ENCODE results near the gene CDADC1. TPM values are rescaled to one million over a fixed set of nuclear protein-coding genes. Genes with fewer than 3 reads are reported as not detected.
A peak's percentile ranks its signal among the peaks of the same experiment; 100 is the strongest.

The CDADC1 gene
- total and polyA plus RNA-seq, 11 donors = 2.8 to 10.8 (median 10.2) TPM

GRCh38 chr13:49238621-49239020 is 9.1 kb upstream of the CDADC1 start:
- no peaks in the 10 kb centered on the region for H3K4me1 ChIP-seq
- H3K9me3 ChIP-seq = no peaks in the 10 kb centered on the region
- no peak overlapping the region for H3K27ac ChIP-seq
- H3K36me3 ChIP-seq = no peaks in the 10 kb centered on the region
- intact Hi-C loops (cut with DNase I) = no loop called here
- DNase-seq = no peak
- TF ChIP-seq POLR2A (IDR thresholded peaks at IDR 0.05) (no peak), CTCF (IDR thresholded peaks at IDR 0.05) (no peak)
- no peak for ATAC-seq
- H3K27me3 ChIP-seq = no peaks in the 10 kb centered on the region
- WGBS, 4 donors = 95 to 98% (median 97%) methylated on average over 2 of the region's 2 CpGs
- H3K4me3 ChIP-seq = no peak overlapping the region

GRCh38 chr13:49240017-49240416 is 7.7 kb upstream of the CDADC1 start:
- DNase-seq = no peak
- Histone ChIP-seq H3K9me3 (no peaks in the 10 kb centered on the region), H3K4me1 (no peaks in the 10 kb centered on the region), H3K27me3 (no peaks in the 10 kb centered on the region), H3K4me3 (no peak overlapping the region), H3K36me3 (no peaks in the 10 kb centered on the region), H3K27ac (no peak overlapping the region)
- TF ChIP-seq POLR2A (IDR thresholded peaks at IDR 0.05) (no peak), CTCF (IDR thresholded peaks at IDR 0.05) (peak in 9 of 12 donors; percentile 5 to 46 (median 25))
- intact Hi-C loops (cut with DNase I) = loop anchor here in 1 of 10 donors (10.0 kb wide), 1 partner anchor 265 kb away; the partner anchor contains the start of gene FNDC3A
- 45 to 48% (median 46%) methylated on average over 4 of the region's 4 CpGs for WGBS, 4 donors
- no peak for ATAC-seq

GRCh38 chr13:49241296-49241695 is 6.4 kb upstream of the CDADC1 start:
- 91 to 96% (median 96%) methylated on average over 7 of the region's 7 CpGs for WGBS, 4 donors

GRCh38 chr13:49245101-49245500 is 2.6 kb upstream of the CDADC1 start:
- no peak for ATAC-seq
- no peak for TF ChIP-seq CTCF (IDR thresholded peaks at IDR 0.05)
- no peak for TF ChIP-seq POLR2A (IDR thresholded peaks at IDR 0.05)
- H3K4me1 ChIP-seq = peaks cover 0 to 24% (median 14%) of the 10 kb centered on the region in 12 donors
- intact Hi-C loops (cut with DNase I) = loop anchor here in 2 of 10 donors (5.0 to 10.0 kb wide), 2 partner anchors 197 to 270 kb away; partner anchors contain the start of genes CAB39L (in 1 of the 2), FNDC3A (in 1 of the 2) and SETDB2 (in 1 of the 2)
- H3K27ac ChIP-seq = no peak overlapping the region
- no peak overlapping the region for H3K4me3 ChIP-seq
- peaks cover 0 to 9% (median 0%) of the 10 kb centered on the region in 9 donors for H3K36me3 ChIP-seq
- DNase-seq = no peak
- H3K27me3 ChIP-seq = no peaks in the 10 kb centered on the region
- no peaks in the 10 kb centered on the region for H3K9me3 ChIP-seq

More at GRCh38 chr13:49241296-49241695, 6.4 kb upstream of the CDADC1 start:
- no peaks in the 10 kb centered on the region for H3K4me1 ChIP-seq
- no peaks in the 10 kb centered on the region for H3K36me3 ChIP-seq
- TF ChIP-seq POLR2A (IDR thresholded peaks at IDR 0.05) (no peak), CTCF (IDR thresholded peaks at IDR 0.05) (no peak)
- H3K27ac ChIP-seq = no peak overlapping the region
- no peaks in the 10 kb centered on the region for H3K27me3 ChIP-seq
- ATAC-seq = no peak
- intact Hi-C loops (cut with DNase I) = loop anchor here in 1 of 10 donors (10.0 kb wide), 1 partner anchor 266 kb away; the partner anchor contains the start of gene FNDC3A
- DNase-seq = no peak
- H3K9me3 ChIP-seq = no peaks in the 10 kb centered on the region
- H3K4me3 ChIP-seq = no peak overlapping the region
